Activated B cell treated with CpG ODN at 0.5 μM for 24 hours (primary cell): ENCODE measurements around the gene WTAP. TPM values are rescaled to one million over a fixed set of nuclear protein-coding genes. Genes with fewer than 3 reads are reported as not detected.
A peak's percentile ranks its signal among the peaks of the same experiment; 100 is the strongest.
"Not testable (repeated sequence)": the region's sequence is repeated elsewhere in the genome, so short reads cannot be mapped to it uniquely, and the experiment has no call there.

Experiments used
- ATAC-seq: fragments of 200-7000 bp; cut with Tn5 transposase; one replicate; pipeline ENCODE4 v1.10.0; 2021; ENCODE audit warnings: low read depth, mild to moderate bottlenecking, moderate library complexity
- CTCF ChIA-PET: fragments of 350-600 bp; sonication (Branson Sonifier 250); formaldehyde crosslinking; loops from one replicate; lab custom pipeline; 2021; ENCODE audit warnings: antibody characterized with exemption; lab: Charles Lee
- POLR2A ChIA-PET: fragments of 350-600 bp; sonication (Branson Sonifier 250); formaldehyde crosslinking; loops from one replicate; lab custom pipeline; 2021; ENCODE audit warnings: antibody characterized with exemption; lab: Charles Lee
- DNase-seq: peaks from one replicate; pipeline ENCODE4 v3.0.0; 2022
- H3K27ac Mint-ChIP-seq: one replicate; pipeline ENCODE4 v1.8.0; 2020; ENCODE audit warnings: mixed read lengths
- H3K27me3 Mint-ChIP-seq: one replicate; pipeline ENCODE4 v1.8.0; 2021; ENCODE audit warnings: mixed read lengths
- H3K36me3 Mint-ChIP-seq: one replicate; pipeline ENCODE4 v1.8.0; 2021; ENCODE audit warnings: low read depth, mixed read lengths
- H3K4me1 Mint-ChIP-seq: one replicate; pipeline ENCODE4 v1.8.0; 2021; ENCODE audit warnings: mixed read lengths
- H3K4me3 Mint-ChIP-seq: one replicate; pipeline ENCODE4 v1.8.0; 2020; ENCODE audit warnings: mild to moderate bottlenecking, mixed read lengths
- H3K9me3 Mint-ChIP-seq: one replicate; pipeline ENCODE4 v1.8.0; 2020; ENCODE audit warnings: mixed read lengths
- intact Hi-C: fragments of 100-400 bp; cut with micrococcal nuclease; formaldehyde crosslinking; loops from one replicate; pipeline ENCODE4 v1.15.1; 2024
- total RNA-seq: library from RNA; stranded (reverse); gene quantifications from 2 replicates; pipeline ENCODE4 v1.2.3, GENCODE V29; 2022
- TF ChIP-seq, protein P1 (sequence below): fragments of 200-600 bp; IDR thresholded peaks from one replicate; pipeline ENCODE4 v1.8.0; 2022; ENCODE audit warnings: antibody characterized with exemption, mild to moderate bottlenecking

WTAP gene
- total RNA-seq, 1 donor from 2014 or later: 141 TPM

DNA sequence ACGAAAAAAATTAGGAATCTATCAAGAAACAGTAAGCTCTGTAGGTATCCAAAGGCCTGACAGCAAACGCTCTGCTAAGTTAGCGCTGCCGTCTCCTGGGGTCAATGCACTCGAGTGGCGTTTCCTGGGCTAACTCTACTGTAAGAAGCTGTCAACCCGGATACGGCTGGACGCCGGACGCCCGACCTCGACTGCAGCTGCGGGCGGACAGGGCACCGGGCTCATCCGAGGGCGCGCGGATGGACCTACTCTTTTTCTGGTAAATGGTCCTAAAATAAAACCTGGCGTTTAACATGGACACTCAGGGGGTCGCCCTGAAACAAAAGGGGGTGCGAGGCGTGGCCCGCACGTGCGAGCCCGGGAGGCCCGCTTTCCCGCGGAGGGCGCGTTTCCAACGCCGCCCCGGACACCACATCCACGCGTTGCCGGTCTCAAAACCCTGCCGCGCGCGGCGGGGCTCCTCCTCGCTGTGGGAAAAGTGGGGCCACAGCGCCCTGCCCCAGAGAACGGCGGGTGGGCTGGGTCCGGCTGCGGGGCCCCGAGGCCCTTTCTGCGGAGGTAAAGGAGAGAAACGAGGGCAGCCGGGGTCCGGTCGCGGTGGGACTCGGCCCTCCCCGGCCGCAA, 61.6 kb downstream of the WTAP start:
- H3K27me3 Mint-ChIP-seq: no peaks in the 10 kb centered on the region
- peaks cover 44% of the 10 kb centered on the region for H3K4me1 Mint-ChIP-seq
- CTCF ChIA-PET: interaction anchor here (1.1 kb wide), 1 partner anchor 24 kb away, joined by 3 read pairs; no protein-coding TSS in a partner anchor
- DNase-seq (peak; percentile 26), ATAC-seq (no peak)
- peak overlapping the region; percentile 95 for H3K4me3 Mint-ChIP-seq
- TF ChIP-seq, protein P1, sequence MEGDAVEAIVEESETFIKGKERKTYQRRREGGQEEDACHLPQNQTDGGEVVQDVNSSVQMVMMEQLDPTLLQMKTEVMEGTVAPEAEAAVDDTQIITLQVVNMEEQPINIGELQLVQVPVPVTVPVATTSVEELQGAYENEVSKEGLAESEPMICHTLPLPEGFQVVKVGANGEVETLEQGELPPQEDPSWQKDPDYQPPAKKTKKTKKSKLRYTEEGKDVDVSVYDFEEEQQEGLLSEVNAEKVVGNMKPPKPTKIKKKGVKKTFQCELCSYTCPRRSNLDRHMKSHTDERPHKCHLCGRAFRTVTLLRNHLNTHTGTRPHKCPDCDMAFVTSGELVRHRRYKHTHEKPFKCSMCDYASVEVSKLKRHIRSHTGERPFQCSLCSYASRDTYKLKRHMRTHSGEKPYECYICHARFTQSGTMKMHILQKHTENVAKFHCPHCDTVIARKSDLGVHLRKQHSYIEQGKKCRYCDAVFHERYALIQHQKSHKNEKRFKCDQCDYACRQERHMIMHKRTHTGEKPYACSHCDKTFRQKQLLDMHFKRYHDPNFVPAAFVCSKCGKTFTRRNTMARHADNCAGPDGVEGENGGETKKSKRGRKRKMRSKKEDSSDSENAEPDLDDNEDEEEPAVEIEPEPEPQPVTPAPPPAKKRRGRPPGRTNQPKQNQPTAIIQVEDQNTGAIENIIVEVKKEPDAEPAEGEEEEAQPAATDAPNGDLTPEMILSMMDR: no peak
- no peaks in the 10 kb centered on the region for H3K9me3 Mint-ChIP-seq
- H3K27ac Mint-ChIP-seq: peak overlapping the region; percentile 95
- intact Hi-C loops: loop anchor here (1.0 kb wide), 2 partner anchors 27 to 62 kb away; partner anchors contain the start of genes ACAT2 and WTAP
- POLR2A ChIA-PET: interaction anchor here (0.7 to 5.0 kb wide), 9 partner anchors 27 to 662 kb away, joined by 3 to 102 read pairs (median 13); partner anchors contain the start of genes ACAT2, SOD2 and WTAP
- H3K36me3 Mint-ChIP-seq: peaks cover 74% of the 10 kb centered on the region

DNA sequence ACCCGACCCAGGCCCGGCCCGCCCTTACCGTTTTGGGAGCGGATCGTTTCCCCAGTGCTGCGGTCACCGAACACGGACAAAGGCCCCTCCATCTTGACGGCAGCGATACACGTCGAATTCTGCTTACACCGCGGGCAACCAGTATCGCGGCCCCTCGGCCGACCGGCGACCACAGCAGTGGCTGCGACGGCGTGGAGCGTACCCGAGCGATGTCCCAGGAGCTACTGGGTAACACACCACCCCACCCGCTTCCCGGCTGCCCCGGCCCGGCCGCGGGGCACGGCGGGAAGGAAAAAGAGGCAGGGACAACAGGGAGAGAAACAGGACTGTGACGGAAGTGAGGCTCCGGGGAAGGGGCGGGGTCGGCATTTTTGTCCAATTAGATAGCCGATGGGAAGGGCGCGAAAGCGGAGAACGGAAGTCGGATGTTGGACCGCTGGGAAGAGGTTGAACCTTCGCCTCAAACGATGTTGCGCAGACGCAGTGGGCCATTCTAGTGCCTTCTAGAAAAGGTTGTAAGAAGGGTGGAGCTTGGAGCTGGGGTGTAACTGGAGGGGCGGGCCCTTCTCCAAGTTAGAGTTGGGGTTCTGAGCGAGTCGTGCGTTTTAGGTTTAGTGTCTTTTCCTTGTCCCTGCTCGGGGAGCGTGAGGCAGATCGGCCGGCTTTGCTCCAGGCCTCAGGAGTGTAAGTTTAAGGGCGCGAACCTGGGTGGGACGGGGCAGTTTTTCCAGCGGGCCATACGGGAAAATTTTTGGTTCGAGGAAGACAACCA, 62.3 kb downstream of the WTAP start, which contains the start of gene TCP1:
TSS of gene TCP1 (minus strand) at position 226 of the 772 bp plus-strand sequence. CDS start at position 92, 134 bp downstream.
- intact Hi-C loops: loop anchor here (1.0 kb wide), 5 partner anchors 27 to 280 kb away; partner anchors contain the start of genes ACAT2, SOD2 and WTAP
- ATAC-seq: peak; percentile 78
- Mint-ChIP-seq H3K27ac (peak within 1 kb of the TSS; percentile 95), H3K9me3 (no peaks in the 10 kb centered on the region), H3K4me3 (peak within 1 kb of the TSS; percentile 95), H3K4me1 (peaks cover 49% of the 10 kb centered on the region), H3K27me3 (no peaks in the 10 kb centered on the region), H3K36me3 (peaks cover 74% of the 10 kb centered on the region)
- peak; percentile 90 for DNase-seq
- TF ChIP-seq, protein P1: no peak
- ChIA-PET CTCF (interaction anchor here (1.1 to 1.8 kb wide), 3 partner anchors 25 to 98 kb away, joined by 3 to 11 read pairs (median 4); partner anchors contain the start of gene WTAP), POLR2A (interaction anchor here (0.6 to 5.0 kb wide), 17 partner anchors 9 to 790 kb away, joined by 3 to 102 read pairs (median 5); partner anchors contain the start of genes ACAT2, IGF2R, RSPH3 and SOD2)

DNA sequence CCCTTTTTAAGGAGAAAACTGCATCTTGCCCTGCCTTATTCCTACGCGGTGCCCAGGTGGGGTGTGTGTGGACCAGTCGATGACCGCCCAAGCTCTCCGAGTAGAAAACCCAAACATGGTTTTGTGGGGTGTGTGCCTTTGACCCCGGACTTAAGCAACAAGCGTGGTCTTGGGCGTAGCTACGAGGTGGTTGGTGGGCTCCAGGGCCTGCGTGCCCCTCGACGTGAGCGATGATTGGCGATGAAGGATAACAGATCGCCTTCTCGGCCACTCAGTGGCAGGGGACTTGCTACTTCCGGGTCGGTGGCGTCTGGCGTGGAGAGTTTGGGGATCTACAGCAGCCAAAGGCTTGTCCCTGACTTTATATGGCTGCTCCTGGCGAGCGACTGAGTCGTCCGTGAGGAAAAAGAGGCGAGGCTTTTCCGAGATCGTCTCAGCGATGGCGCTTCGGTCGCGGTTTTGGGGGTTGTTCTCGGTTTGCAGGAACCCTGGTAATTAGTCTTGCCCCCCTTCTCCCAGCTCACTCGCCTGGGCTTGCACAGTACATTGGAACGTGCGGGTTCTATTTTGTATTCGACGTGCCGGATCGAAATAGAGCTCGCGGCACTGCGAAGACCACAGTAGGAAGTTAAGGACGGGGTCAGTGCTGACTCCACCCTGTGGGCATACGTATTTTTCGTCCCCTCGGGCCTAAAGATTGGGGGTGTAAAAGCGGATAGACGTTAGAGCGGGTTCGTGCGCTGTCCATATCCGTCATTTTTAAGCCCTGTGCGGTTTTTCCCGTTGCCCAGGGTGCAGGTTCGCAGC, 63.0 kb downstream of the WTAP start, which contains the start of gene MRPL18:
TSS of gene MRPL18 (plus strand) at position 319 of the 807 bp plus-strand sequence. CDS start at position 440, 121 bp downstream.
- ATAC-seq (peak; percentile 82), DNase-seq (peak; percentile 63)
- POLR2A ChIA-PET: interaction anchor here (0.7 to 5.0 kb wide), 17 partner anchors 10 to 791 kb away, joined by 3 to 102 read pairs (median 5); partner anchors contain the start of genes ACAT2, IGF2R, RSPH3 and SOD2
- CTCF ChIA-PET: interaction anchor here (1.3 to 1.8 kb wide), 2 partner anchors 64 to 99 kb away, joined by 4 to 11 read pairs; partner anchors contain the start of gene WTAP
- TF ChIP-seq, protein P1: no peak
- H3K36me3 Mint-ChIP-seq: peaks cover 71% of the 10 kb centered on the region
- H3K27ac Mint-ChIP-seq: peak within 1 kb of the TSS; percentile 95
- peak within 1 kb of the TSS; percentile 95 for H3K4me3 Mint-ChIP-seq
- H3K9me3 Mint-ChIP-seq: no peaks in the 10 kb centered on the region
- peaks cover 51% of the 10 kb centered on the region for H3K4me1 Mint-ChIP-seq
- H3K27me3 Mint-ChIP-seq: no peaks in the 10 kb centered on the region
- intact Hi-C loops: loop anchor here (1.0 kb wide), 3 partner anchors 97 to 279 kb away; partner anchors contain the start of gene SOD2

DNA sequence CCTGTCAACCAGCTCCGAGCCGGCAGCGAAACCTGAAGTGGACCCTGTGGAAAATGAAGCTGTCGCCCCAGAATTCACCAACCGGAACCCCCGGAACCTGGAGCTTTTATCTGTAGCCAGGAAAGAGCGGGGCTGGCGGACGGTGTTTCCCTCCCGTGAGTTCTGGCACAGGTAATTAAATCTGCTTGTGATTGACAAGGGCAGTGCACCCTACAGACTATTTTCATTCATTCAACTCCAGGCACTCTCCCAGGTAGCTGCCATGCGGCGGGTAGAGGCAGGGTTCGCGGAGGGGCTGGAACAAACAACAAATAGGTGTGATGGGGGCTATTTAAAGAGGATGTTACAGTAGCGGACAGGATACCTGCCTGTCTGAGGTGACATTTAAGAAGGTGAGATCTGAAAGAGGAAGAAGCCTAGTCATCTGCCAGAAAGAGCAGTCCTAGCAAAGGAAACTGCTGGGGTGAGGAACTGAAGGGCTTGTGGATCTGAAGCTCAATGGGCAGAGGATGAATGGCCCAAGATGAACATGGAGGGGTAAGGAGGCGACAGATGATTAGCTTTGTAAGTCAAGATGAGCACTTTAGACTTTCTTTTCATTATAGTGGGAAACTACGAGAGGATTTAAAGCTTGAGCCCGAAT, 63.8 kb downstream of the WTAP start:
- POLR2A ChIA-PET: interaction anchor here (0.7 to 5.0 kb wide), 7 partner anchors 29 to 278 kb away, joined by 3 to 102 read pairs (median 20); partner anchors contain the start of genes ACAT2, SOD2 and WTAP
- H3K9me3 Mint-ChIP-seq: no peaks in the 10 kb centered on the region
- intact Hi-C loops: loop anchor here (1.0 kb wide), 3 partner anchors 98 to 278 kb away; partner anchors contain the start of gene SOD2
- TF ChIP-seq, protein P1: no peak
- CTCF ChIA-PET: interaction anchor here (1.3 to 1.8 kb wide), 2 partner anchors 64 to 100 kb away, joined by 4 to 11 read pairs; partner anchors contain the start of gene WTAP
- peaks cover 68% of the 10 kb centered on the region for H3K36me3 Mint-ChIP-seq
- no peak for ATAC-seq
- H3K27me3 Mint-ChIP-seq: no peaks in the 10 kb centered on the region
- H3K27ac Mint-ChIP-seq: peak overlapping the region; percentile 95
- H3K4me3 Mint-ChIP-seq: peak overlapping the region; percentile 95
- peak; percentile 27 for DNase-seq
- peaks cover 50% of the 10 kb centered on the region for H3K4me1 Mint-ChIP-seq

DNA sequence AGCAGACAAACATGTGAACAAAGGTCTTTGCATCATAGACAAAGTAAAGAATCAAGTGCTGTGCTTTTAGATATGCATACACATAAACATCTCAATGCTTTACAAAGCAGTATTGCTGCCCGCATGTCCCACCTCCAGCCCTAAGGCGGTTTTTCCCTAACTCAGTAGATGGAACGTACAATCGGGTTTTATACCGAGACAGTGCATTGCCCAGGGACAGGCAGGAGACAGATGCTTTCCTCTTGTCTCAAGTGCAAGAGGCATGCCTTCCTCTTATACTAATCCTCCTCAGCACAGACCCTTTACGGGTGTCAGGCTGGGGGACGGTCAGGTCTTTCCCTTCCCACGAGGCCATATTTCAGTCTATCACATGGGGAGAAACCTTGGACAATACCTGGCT, 67.7 kb downstream of the WTAP start:
- H3K9me3 Mint-ChIP-seq, H3K27ac Mint-ChIP-seq, intact Hi-C loops, ATAC-seq, H3K4me3 Mint-ChIP-seq, DNase-seq, H3K27me3 Mint-ChIP-seq, POLR2A ChIA-PET: not testable (repeated sequence)
- peaks cover 32% of the 10 kb centered on the region for H3K4me1 Mint-ChIP-seq
- CTCF ChIA-PET: interaction anchor here (0.6 kb wide), 1 partner anchor 70 kb away, joined by 3 read pairs; no protein-coding TSS in a partner anchor
- peaks cover 82% of the 10 kb centered on the region for H3K36me3 Mint-ChIP-seq
